Stimulated activated effector memory CD8-positive, alpha-beta T cell treated with anti-CD3 and anti-CD28 coated beads, Interleukin-12 subunit alpha, Interleukin-12 subunit beta, amount 100 ng/mL, for 72 hours (primary cell): ENCODE measurements around the gene MC1R.
A peak's percentile ranks its signal among the peaks of the same experiment; 100 is the strongest.
"Not testable (repeated sequence)": the region's sequence is repeated elsewhere in the genome, so short reads cannot be mapped to it uniquely, and the experiment has no call there.

Source experiments
- ATAC-seq: fragments of 150-1000 bp; cut with Tn5 transposase; 2 replicates; pipeline ENCODE4 v1.10.0; 2021
- DNase-seq, 2 donors: peaks; one replicate each; pipeline ENCODE4 v3.0.0; 2021 to 2022; ENCODE audit warnings: low spot score in 2 of 2
- H3K27ac Mint-ChIP-seq: one replicate; pipeline ENCODE4 v1.8.0; 2022; ENCODE audit warnings: mild to moderate bottlenecking, mixed read lengths
- H3K36me3 Mint-ChIP-seq: one replicate; pipeline ENCODE4 v1.8.0; 2022; ENCODE audit warnings: mild to moderate bottlenecking, mixed read lengths
- H3K4me1 Mint-ChIP-seq: one replicate; pipeline ENCODE4 v1.8.0; 2022; ENCODE audit warnings: mixed read lengths
- H3K4me3 Mint-ChIP-seq: one replicate; pipeline ENCODE4 v1.8.0; 2022; ENCODE audit warnings: mild to moderate bottlenecking, mixed read lengths
- H3K9me3 Mint-ChIP-seq: one replicate; pipeline ENCODE4 v1.8.0; 2022; ENCODE audit warnings: mixed read lengths

Gene MC1R

GRCh38 chr16:89906140-89907025, 12.3 kb upstream of the MC1R start:
- Mint-ChIP-seq H3K36me3 (peaks cover 71% of the 10 kb centered on the region), H3K27ac (no peak overlapping the region)
- ATAC-seq, result peak; percentile 17

DNA sequence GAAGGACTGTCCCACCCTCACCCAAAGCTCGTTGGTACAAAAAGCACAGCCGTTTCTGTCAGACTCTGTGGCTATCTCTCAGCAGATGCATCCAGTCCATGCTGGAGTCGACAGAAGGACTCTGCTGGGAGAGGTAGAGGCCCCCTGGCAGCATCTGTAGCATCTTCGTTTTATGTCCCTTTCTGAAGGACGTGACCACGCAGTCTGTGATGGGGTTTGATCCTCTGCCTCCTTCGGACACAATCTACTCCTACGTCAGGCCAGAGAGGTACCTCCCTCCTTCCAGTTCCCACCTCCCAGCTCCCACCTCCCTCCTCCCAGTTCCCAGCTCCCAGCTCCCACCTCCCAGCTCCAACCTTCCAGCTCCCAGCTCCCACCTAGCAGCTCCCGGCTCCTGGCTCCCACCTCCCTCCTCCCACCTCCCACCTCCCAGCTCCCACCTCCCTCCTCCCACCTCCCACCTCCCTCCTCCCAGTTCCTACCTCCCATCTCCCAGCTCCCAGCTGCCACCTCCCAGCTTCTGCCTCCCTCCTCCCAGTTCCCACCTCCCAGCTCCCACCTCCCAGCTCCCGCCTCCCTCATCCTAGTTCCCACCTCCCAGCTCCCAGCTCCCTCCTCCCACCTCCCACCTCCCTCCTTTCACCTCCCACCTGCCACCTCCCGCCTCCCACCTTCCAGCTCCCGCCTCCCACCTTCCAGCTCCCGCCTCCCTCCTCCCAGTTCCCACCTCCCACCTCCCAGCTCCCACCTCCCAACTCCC, 11.4 kb upstream of the MC1R start:
- H3K27ac Mint-ChIP-seq, result no peak overlapping the region
- peaks cover 10% of the 10 kb centered on the region for H3K4me1 Mint-ChIP-seq
- H3K9me3 Mint-ChIP-seq, result no peaks in the 10 kb centered on the region
- H3K36me3 Mint-ChIP-seq, result peaks cover 79% of the 10 kb centered on the region
- no peak overlapping the region for H3K4me3 Mint-ChIP-seq
- DNase-seq (no peak), ATAC-seq (peak; percentile 4)

More at GRCh38 chr16:89906140-89907025, 12.3 kb upstream of the MC1R start:
- Mint-ChIP-seq H3K9me3 (no peaks in the 10 kb centered on the region), H3K4me1 (peaks cover 10% of the 10 kb centered on the region), H3K4me3 (no peak overlapping the region)
- DNase-seq, result no peak

DNA sequence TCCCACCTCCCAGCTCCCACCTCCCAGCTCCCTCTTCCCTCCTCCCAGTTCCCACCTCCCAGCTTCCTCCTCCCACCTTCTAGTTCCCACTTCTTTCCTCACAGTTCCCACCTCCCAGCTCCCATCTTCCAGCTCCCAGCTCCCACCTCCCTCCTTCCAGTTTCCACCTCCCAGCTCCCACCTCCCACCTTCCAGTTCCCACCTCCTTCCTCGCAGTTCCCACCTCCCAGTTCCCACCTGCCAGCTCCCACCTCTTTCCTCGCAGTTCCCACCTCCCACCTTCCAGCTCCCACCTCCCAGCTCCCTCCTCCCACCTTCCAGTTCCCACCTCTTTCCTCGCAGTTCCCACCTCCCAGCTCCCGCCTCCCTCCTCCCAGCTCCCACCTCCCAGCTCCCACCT, 10.4 kb upstream of the MC1R start:
- H3K4me1 Mint-ChIP-seq, result peaks cover 10% of the 10 kb centered on the region
- peaks cover 70% of the 10 kb centered on the region for H3K36me3 Mint-ChIP-seq
- ATAC-seq (no peak), DNase-seq (no peak)
- H3K9me3 Mint-ChIP-seq, result no peaks in the 10 kb centered on the region
- H3K4me3 Mint-ChIP-seq, result no peak overlapping the region
- H3K27ac Mint-ChIP-seq, result no peak overlapping the region

GRCh38 chr16:89909777-89910716, 8.6 kb upstream of the MC1R start:
- H3K36me3 Mint-ChIP-seq, result peaks cover 54% of the 10 kb centered on the region
- ATAC-seq, result peak; percentile 82
- H3K4me1 Mint-ChIP-seq, result peaks cover 18% of the 10 kb centered on the region
- peak; percentile 65 to 81 for DNase-seq
- no peak overlapping the region for H3K27ac Mint-ChIP-seq
- no peaks in the 10 kb centered on the region for H3K9me3 Mint-ChIP-seq
- H3K4me3 Mint-ChIP-seq, result no peak overlapping the region

- H3K9me3 Mint-ChIP-seq, result no peaks in the 10 kb centered on the region
- peaks cover 56% of the 10 kb centered on the region for H3K36me3 Mint-ChIP-seq
- H3K4me3 Mint-ChIP-seq, result no peak overlapping the region
- H3K4me1 Mint-ChIP-seq, result peaks cover 18% of the 10 kb centered on the region
- peak overlapping the region; percentile 50 for H3K27ac Mint-ChIP-seq
- no peak for DNase-seq
- no peak for ATAC-seq
These were observed 7.8 kb upstream of the MC1R start for GRCh38 chr16:89910717-89911354.

- H3K4me3 Mint-ChIP-seq, result no peak overlapping the region
- DNase-seq (no peak), ATAC-seq (no peak)
- H3K9me3 Mint-ChIP-seq, result no peaks in the 10 kb centered on the region
- H3K27ac Mint-ChIP-seq, result peak overlapping the region; percentile 50
- H3K36me3 Mint-ChIP-seq, result peaks cover 53% of the 10 kb centered on the region
- peaks cover 18% of the 10 kb centered on the region for H3K4me1 Mint-ChIP-seq
These were observed 7.3 kb upstream of the MC1R start for GRCh38 chr16:89911375-89911774.

GRCh38 chr16:89912143-89912542, 6.5 kb upstream of the MC1R start:
- ATAC-seq, result no peak
- Mint-ChIP-seq H3K4me3 (no peak overlapping the region), H3K27ac (no peak overlapping the region), H3K36me3 (peaks cover 46% of the 10 kb centered on the region), H3K9me3 (no peaks in the 10 kb centered on the region), H3K4me1 (peaks cover 18% of the 10 kb centered on the region)
- DNase-seq, result no peak

GRCh38 chr16:89912627-89913026, 6.0 kb upstream of the MC1R start:
- peaks cover 20% of the 10 kb centered on the region for H3K4me1 Mint-ChIP-seq
- DNase-seq, result no peak
- peaks cover 47% of the 10 kb centered on the region for H3K36me3 Mint-ChIP-seq
- no peak overlapping the region for H3K27ac Mint-ChIP-seq
- no peaks in the 10 kb centered on the region for H3K9me3 Mint-ChIP-seq
- no peak overlapping the region for H3K4me3 Mint-ChIP-seq
- ATAC-seq, result no peak

- Mint-ChIP-seq H3K9me3 (no peaks in the 10 kb centered on the region), H3K27ac (no peak overlapping the region), H3K36me3 (peaks cover 50% of the 10 kb centered on the region), H3K4me3 (no peak overlapping the region), H3K4me1 (peaks cover 30% of the 10 kb centered on the region)
- ATAC-seq (no peak), DNase-seq (no peak)
These were observed 5.0 kb upstream of the MC1R start for GRCh38 chr16:89913408-89914387.

DNA sequence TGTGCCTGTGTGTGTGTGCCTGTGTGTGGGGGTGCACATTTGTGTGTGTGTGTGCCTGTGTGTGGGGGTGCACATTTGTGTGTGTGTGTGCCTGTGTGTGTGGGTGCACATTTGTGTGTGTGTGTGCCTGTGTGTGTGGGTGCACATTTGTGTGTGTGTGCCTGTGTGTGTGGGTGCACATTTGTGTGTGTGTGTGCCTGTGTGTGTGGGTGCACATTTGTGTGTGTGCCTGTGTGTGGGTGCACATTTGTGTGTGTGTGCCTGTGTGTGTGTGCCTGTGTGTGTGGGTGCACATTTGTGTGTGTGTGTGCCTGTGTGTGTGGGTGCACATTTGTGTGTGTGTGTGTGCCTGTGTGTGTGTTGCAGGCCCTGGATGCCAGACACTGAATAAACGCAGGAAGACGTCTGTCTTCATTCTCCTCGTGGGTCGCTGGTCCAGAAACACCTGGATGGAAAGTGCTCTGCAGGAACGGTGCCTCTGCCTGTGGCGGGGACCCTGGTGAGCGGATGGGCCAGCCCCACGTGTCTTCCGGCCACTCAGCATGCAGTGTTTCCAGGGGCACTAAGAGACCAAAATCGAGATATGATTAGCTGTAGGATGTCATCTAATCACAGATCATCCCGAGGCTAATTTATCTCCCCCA, 3.9 kb upstream of the MC1R start:
- not testable (repeated sequence) for ATAC-seq, DNase-seq, H3K9me3 Mint-ChIP-seq, H3K4me3 Mint-ChIP-seq, H3K27ac Mint-ChIP-seq
- H3K4me1 Mint-ChIP-seq, result peaks cover 36% of the 10 kb centered on the region
- H3K36me3 Mint-ChIP-seq, result peaks cover 39% of the 10 kb centered on the region

GRCh38 chr16:89915303-89916232, 3.1 kb upstream of the MC1R start:
- Mint-ChIP-seq H3K27ac (no peak overlapping the region), H3K4me1 (peaks cover 35% of the 10 kb centered on the region), H3K4me3 (no peak overlapping the region), H3K36me3 (peaks cover 31% of the 10 kb centered on the region), H3K9me3 (no peaks in the 10 kb centered on the region)
- DNase-seq (no peak), ATAC-seq (no peak)

- H3K9me3 Mint-ChIP-seq, result no peaks in the 10 kb centered on the region
These were observed 749 bp upstream of the MC1R start for GRCh38 chr16:89917773-89918452.

More at GRCh38 chr16:89917773-89918452, 749 bp upstream of the MC1R start:
- Mint-ChIP-seq H3K27ac (no peak overlapping the region), H3K4me1 (peaks cover 51% of the 10 kb centered on the region), H3K36me3 (peaks cover 15% of the 10 kb centered on the region), H3K4me3 (peak overlapping the region; percentile 69)
- peak; percentile 58 to 86 for DNase-seq
- peak; percentile 78 for ATAC-seq
